ENCODE results near the gene AIPL1.

Gene AIPL1

GRCh38 chr17:6454495-6455320 is 19.8 kb upstream of the AIPL1 start:
- H3K27ac ChIP-seq: no peak overlapping the region
- no peak for TF ChIP-seq CTCF (IDR thresholded peaks at IDR 0.05)
- no peak for DNase-seq (ENCODE audit: low spot score)
- peak overlapping the region; percentile 57 for H3K4me3 ChIP-seq

DNA sequence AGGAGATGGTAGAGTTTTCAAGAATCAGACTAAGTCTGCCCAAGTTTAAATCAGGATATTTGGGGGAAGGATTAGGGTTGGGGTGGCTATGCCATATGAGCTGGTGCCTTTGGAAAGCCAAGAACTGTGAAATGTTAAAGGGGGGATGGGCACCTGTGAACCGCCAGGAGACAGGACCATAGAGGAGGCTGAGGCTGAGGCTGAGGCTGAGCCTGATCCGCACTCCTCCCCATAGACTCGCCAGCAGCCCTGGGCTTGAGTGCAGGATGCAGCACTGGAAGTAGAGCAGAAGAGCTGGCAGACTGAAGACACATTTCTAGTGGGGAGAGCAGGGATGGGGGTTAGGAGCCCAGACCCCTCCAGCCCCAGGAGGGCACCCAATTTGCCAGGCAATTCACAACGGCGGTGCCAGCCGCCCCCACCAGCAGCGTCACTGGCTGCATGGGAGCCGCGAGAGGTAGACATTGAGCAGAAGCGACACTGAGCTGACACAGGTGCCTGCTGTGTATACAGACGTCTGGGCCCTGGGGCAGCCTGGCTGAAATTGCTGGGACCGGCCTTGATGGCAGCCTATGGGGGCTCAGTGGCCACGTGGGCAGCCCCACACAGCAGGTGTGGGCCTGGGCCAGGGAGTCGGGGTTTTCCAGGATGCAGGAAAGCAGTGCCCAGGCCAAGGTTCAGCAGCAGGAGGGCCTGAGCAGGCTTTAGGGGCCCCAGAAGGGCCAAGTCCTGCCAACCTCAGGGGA is 18.5 kb upstream of the AIPL1 start:
- Histone ChIP-seq H3K27ac (no peak overlapping the region), H3K4me3 (no peak overlapping the region)
- no peak for DNase-seq (ENCODE audit: low spot score)
- no peak for TF ChIP-seq CTCF (IDR thresholded peaks at IDR 0.05)

- no peak for DNase-seq (ENCODE audit: low spot score)
- H3K4me3 ChIP-seq: no peak overlapping the region
- H3K27ac ChIP-seq: no peak overlapping the region
- no peak for TF ChIP-seq CTCF (IDR thresholded peaks at IDR 0.05)
These were observed 17.7 kb upstream of the AIPL1 start for GRCh38 chr17:6452471-6453266.

DNA sequence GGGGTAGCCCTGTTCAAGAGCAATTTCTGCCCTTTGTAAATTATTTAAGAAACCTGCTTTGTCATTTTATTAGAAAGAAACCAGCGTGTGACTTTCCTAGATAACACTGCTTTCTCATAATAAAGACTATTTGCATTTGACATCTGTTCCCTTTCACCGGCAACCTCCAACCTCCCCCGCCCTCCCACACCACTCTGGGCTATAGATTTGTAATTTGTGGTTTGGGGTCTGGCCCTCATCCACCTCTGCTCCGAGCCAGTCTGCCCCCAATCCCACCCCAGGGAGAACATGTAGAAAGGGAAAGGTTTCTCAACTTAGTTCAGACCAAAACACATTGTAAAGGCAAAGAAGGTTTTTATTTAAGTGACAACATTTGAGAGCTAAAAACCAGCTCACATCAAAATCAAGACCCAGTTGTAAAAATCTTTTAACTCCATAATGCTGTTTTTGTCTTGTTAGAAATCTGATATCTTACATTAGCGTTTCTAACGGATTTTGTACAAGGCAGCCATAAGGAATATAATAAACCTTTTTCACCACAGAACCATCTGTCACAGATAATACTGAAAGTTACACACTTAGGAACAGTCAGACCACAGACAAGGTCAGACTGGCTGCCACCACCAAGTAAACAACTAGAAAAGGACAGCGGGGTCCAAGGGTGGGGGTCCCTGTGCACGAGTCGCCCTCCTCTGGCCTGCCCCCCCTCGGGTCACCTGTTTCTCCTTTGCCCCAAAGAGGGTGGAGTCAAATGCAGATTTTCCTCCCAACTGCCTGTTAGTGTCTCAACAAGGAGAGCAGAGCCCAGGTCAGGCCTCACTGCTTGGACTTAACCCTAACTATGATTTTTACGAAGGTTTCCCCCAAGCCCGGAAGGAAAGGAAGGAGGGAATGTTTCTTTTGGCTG is 16.3 kb upstream of the AIPL1 start:
- no peak overlapping the region for H3K4me3 ChIP-seq
- no peak for DNase-seq (ENCODE audit: low spot score)
- TF ChIP-seq CTCF (IDR thresholded peaks at IDR 0.05): no peak
- no peak overlapping the region for H3K27ac ChIP-seq

- no peak for DNase-seq (ENCODE audit: low spot score)
- no peak overlapping the region for H3K27ac ChIP-seq
- no peak for TF ChIP-seq CTCF (IDR thresholded peaks at IDR 0.05)
- H3K4me3 ChIP-seq: no peak overlapping the region
These were observed 14.4 kb upstream of the AIPL1 start for GRCh38 chr17:6449307-6449706.

- TF ChIP-seq CTCF (IDR thresholded peaks at IDR 0.05): no peak
- Histone ChIP-seq H3K4me3 (no peak overlapping the region), H3K27ac (no peak overlapping the region)
- DNase-seq (ENCODE audit: low spot score): no peak
These were observed 13.6 kb upstream of the AIPL1 start for GRCh38 chr17:6448473-6448872.
